Activated gamma-delta T cell treated with anti-CD3 and anti-CD28 coated beads, Interleukin-2, amount 50 U/mL, for 16 hours (primary cell): ENCODE results near the gene SLC22A23.
"Not testable (repeated sequence)": the region's sequence is repeated elsewhere in the genome, so short reads cannot be mapped to it uniquely, and the experiment has no call there.

Experiments
- DNase-seq: peaks from one replicate; pipeline ENCODE4 v3.0.0-alpha.2; 2020; ENCODE audit warnings: low read depth

Gene SLC22A23

DNA sequence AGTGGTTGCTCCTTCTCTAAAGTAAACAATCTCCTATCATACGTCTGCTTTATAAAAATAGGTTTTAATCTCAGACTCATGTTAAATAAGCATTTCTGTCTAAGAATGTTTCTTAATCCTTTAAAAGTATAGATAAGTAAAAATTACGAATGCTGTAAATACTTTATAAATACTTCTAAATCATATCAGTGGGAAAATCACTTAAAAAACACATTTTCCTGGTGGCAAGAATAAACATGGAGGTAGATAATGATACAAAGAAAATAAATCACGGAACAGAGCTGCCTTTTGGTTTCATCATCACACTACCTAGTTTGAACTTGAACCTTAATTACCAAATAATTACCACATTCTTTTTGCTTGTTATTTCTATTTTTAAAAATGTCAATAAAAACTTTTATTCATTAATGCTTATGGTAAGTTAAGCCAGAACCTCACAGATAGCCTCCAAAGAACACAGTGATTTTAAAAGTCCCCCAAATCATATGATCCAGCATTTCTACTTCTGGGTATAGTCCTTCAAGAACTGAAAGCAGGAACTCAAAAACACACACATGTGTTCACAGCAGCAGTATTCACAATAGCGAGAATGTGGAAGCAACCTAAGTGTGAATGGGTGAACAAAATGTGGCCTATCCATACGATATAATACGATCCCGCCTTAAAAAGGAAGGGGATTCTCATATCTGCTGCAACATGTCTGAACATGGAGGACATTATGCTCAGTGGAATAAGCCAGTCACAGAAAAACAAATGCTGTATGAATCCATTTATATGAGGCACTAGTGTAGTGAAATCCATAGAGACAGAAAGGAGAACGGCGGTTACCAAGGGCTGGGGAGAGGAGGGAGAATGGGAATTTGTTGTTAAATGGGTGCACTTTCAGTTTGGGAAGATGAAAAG is 72.4 kb downstream of the SLC22A23 start:
- DNase-seq = no peak

DNA sequence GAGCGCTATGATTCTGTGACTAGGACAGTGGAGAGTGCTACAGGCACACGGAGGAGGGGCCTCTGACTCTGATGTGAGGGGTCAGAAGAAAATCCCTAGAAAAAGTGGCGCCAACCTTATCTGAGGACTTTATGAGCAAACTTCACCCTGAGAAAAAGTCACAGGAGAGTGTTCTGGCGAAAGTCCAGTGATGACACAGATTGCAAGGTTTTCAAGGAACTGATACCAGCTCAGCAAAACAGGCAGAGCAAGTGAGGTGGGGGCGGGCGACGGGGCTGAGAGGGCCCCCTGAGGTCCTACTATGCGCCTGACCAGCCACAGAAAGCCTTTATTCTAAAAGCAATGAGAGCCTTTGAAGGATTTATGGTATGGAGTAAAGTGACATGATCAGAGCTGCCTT is 73.3 kb downstream of the SLC22A23 start:
- DNase-seq = no peak

DNA sequence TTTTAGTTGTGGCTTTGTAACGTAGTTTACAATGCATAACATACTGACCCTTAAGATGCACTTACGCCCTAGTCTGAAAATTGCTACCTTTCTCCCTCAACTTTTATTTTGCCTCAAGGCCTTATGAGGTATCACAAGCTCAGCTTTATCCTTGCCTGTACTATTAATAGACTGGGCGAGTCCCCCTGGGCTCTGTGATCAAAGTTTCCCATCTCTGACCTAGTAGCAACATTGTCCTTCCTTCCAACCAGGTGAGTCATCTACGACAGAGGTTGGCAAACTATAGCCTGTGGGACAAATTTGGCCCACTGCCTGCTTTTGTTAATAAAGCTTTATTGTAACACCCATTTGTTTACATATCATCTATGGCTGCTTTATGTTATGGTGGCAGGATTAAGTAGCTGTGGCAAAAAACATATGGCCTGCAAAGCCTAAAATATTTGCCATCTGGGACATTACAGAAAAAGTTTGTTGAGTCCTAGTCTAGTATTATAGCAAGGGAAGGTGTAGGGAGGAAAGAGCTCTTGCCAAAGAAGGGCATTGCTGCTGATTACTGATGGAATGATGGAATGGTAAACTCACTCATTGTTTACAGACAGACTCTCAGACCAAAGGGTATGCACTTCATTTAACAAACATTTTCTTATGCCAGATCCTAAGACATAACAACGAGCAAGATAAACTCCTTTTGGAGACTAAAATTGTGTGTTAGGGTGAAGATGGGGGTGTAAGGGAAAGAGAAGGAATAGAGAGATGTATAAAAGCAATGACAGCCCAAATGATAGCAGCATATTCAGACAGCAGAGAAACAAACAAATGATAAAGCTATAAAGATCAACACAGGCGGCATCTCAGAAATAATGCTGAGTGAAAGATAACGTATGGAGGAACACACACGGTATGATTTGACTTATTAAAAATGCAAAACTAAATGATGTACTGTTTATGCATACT is 74.2 kb downstream of the SLC22A23 start:
- DNase-seq = no peak

DNA sequence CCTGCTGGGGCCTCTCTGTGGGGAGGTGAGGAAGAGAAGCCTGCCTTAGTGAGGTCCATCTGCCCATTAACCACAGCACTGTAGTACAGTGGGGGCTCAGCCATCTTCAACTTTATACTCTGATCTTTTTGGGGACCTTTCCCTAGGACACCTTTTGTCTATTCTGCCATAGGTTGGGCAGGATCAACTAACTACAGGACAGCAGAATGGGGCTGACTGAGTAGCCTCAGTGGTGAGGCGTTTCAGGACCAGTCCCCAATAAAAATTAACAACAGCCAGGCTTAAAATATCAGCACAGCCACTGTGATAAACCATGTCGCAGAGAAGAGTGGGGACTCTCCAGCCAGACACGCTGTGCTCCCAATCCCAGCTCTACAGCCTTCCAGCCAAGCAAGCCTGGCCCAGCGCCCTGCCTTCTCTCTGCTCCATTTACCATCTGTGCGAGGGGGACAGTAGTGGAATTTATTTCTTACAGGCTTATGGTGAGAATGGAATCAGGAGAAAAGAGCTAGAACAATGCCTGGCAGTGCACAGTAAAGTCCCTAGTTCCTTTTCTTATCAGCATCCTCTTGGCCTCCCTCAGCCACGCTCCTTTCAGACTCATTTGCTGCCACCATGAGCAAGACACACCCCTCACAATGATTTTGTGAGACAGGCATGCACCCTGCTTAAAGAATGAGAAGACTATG is 75.5 kb downstream of the SLC22A23 start:
- no peak for DNase-seq

GRCh38 chr6:3380344-3381232 is 76.3 kb downstream of the SLC22A23 start:
- DNase-seq = no peak

GRCh38 chr6:3379482-3380060 is 77.3 kb downstream of the SLC22A23 start:
- no peak for DNase-seq

- not testable (repeated sequence) for DNase-seq
Observed at GRCh38 chr6:3378808-3379207, 78.0 kb downstream of the SLC22A23 start.

GRCh38 chr6:3378398-3378782 is 78.5 kb downstream of the SLC22A23 start:
- DNase-seq = not testable (repeated sequence)

GRCh38 chr6:3377536-3378397 is 79.1 kb downstream of the SLC22A23 start:
- no peak for DNase-seq

DNA sequence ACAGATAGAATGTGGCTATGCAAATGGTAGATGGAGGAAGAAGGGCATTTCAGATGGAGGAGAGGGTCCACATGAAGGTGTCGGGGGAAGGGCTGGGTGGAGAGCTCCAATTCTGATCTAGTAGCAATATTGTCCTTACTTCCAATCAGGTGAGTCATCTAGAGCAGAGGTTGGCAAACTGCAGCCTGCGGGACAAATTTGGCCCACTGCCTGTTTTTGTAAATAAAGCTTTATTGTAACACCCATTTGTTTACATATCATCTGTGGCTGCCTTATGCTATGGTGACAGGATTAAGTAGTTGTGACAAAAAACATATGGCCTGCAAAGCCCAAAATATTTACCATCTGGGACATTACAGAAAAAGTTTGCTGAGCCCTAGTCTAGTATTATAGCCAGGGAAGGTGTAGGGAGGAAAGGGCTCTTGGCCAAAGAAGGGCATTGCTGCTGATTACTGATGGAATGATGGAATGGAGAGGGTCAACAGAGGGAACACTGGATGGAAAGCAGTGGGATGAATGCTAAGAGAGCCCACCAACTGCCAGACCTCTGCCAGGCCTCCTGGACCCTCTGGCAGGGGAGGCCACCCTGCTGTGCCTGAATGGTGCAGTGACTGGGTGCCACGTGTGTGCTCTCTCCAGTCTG is 79.8 kb downstream of the SLC22A23 start:
- no peak for DNase-seq

DNA sequence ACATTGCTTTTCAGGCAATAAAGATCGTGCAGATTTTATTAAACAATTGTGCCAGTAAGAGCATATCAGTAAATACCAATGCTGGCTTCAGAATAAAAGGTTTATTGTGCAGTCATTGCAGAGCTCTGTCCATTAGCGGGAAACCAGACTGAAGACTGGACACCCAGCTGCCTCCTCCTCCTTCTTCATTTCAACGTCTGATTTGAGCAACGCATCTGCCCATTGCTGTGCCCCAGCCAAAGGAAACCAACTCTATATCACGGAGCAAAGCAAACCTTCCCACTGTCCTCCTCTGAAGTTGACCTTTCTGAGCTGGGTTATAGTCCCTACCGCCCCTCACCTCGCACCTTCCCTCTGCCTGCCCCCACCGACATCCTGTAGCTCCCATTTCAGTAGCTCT is 80.8 kb downstream of the SLC22A23 start:
- no peak for DNase-seq

DNA sequence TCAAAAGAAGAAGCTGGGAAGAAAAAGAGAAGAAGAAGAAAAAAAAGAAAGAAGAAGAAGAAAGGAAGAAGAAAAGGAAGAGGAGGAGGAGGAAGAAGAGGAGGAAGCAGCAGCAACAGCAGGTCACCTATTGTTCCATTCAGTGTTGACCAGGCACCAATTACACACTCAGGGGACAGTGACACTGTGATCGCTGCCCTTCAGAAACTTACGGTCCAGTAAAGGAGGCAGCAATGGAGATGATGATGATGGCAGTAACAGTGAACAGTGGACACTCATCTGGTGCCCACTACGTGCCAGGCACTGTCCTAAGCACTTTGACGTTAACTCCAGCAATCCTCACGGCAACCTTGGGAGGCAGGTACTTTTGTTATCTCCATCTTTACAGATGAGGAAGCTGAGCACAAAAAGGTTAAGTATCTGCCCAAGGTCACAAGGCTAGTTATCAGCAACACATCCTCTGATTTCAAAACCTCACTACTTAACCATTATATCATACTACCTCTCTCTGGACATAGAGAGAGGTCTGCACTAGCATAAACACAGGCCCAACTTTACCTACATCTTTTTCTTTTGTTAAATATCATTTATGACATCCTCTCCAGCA is 83.2 kb downstream of the SLC22A23 start:
- no peak for DNase-seq

GRCh38 chr6:3372912-3373554 is 83.8 kb downstream of the SLC22A23 start:
- DNase-seq = no peak

- no peak for DNase-seq
Observed at GRCh38 chr6:3372184-3372846, 84.5 kb downstream of the SLC22A23 start.

- DNase-seq = no peak
Observed at GRCh38 chr6:3371222-3371949, 85.5 kb downstream of the SLC22A23 start.

DNA sequence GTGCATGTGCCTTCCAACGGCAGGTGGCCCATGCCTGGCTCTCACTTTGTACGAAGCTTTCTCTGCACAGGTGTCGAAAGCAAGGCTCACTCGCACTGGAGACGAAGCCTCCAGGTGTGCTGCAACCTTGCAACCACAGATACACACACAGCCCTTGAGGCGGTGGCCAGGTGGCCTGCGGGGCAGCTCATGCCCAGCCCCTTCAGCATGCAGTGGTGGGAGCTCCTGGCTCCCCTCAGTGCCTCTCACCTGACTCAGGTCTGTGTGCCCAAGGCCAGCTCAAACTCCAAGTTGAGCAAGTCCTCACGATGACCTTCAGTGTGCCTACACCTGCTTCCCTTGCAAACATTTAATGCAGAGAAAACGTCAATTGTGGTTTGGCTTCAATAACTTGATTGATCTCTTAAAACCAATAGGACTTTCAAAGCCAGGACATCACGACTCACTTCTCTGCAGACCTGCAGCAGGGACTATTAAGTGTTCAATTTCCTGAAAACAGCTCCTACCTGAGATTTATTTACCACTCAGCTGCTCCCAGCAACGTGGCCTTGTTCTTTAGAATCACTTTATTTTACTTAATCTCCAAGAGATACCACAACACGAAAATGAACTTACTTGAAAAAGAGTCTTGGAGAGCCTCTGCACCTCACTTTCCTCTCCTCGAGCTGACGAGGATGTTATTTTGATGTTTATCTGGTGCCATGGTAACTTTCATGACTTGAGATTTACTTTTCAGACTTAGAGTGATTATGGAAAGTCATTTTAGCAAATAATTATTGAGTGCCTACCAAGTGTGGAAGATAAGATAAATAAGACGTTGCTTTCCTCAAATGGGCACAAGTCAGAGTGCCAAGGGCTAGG is 86.3 kb downstream of the SLC22A23 start:
- DNase-seq = no peak
